Left cardiac atrium (tissue), 4 donors: ENCODE data around the gene FHIP2A. TPM values are rescaled to one million over a fixed set of nuclear protein-coding genes. Genes with fewer than 3 reads are reported as not detected.
"Not testable (repeated sequence)": the region's sequence is repeated elsewhere in the genome, so short reads cannot be mapped to it uniquely, and the experiment has no call there.

Source experiments
- ATAC-seq, 2 donors: fragments of 200-7000 bp; cut with Tn5 transposase; one replicate each; pipeline ENCODE4 v1.9.1; 2020; ENCODE audit warnings: mild to moderate bottlenecking in 2 of 2, moderate library complexity in 2 of 2
- DNase-seq: peaks from one replicate; pipeline ENCODE4 v3.0.0-alpha.2; 2020
- intact Hi-C, 2 donors: fragments of 100-400 bp; cut with DNase I; formaldehyde crosslinking; loops; one replicate each; pipeline versions ENCODE4 v1.14.1 to v1.15.1; 2022 to 2023
- total RNA-seq, 2 donors: library from RNA; stranded (reverse); fragmentation: NEBNext Ultra II Directional; extraction: Animal tissue kit (Norgen Biotek cat#: 25700); gene quantifications; one replicate each; pipeline ENCODE4 v1.2.1, GENCODE V29; 2021
- donor health status: DM: no; HTN: yes; CAD: no.
- donor health status: DM: no; HTN: yes; CAD: no; lungs with severe emphysema.
- donor health status: DM: yes; HTN: yes; CAD: no.
- donor health status: Dilated cardiomyopathy.

The FHIP2A gene
- total RNA-seq, 2 donors from 2014 or later = 19.2 to 25.2 TPM

DNA sequence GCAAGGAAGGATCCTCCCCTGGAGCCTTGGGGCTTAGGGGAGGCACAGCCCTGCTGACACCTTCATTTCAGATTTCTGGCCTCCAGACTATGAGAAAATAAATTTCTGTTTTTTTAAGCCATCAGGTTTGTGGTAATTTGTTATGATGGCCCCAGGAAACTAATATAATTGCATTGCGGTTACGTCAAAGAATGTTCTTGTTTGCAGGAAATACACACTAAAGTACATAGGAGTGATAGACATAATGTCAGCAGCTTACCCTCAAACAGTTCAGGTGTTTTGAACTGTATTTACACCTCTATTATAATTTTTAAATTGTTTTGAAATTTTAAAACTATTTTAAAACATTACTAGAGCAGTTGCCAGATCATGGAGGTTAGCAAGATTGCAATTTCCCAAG, 12.6 kb upstream of the FHIP2A start:
- no peak for ATAC-seq
- intact Hi-C loops = no loop called here

GRCh38 chr10:114810926-114811325, 10.7 kb upstream of the FHIP2A start:
- no peak for DNase-seq
- ATAC-seq = no peak
- intact Hi-C loops = no loop called here

More for the DNA sequence above, 12.6 kb upstream of the FHIP2A start:
- DNase-seq = no peak

GRCh38 chr10:114811862-114812261, 9.7 kb upstream of the FHIP2A start:
- ATAC-seq (no peak), DNase-seq (no peak)
- intact Hi-C loops = no loop called here

- ATAC-seq (no peak), DNase-seq (no peak)
- intact Hi-C loops = no loop called here
Measured at GRCh38 chr10:114815791-114816190, 5.8 kb upstream of the FHIP2A start.

- no peak for ATAC-seq
- no peak for DNase-seq
- intact Hi-C loops = no loop called here
Measured at GRCh38 chr10:114816308-114816707, 5.3 kb upstream of the FHIP2A start.

GRCh38 chr10:114819322-114819721, 2.3 kb upstream of the FHIP2A start:
- intact Hi-C loops = no loop called here
- ATAC-seq = no peak

GRCh38 chr10:114821915-114822443, 399 bp downstream of the FHIP2A start:
- intact Hi-C loops = no loop called here
- ATAC-seq (peak; percentile 74 to 75), DNase-seq (peak; percentile 29)

More at GRCh38 chr10:114819322-114819721, 2.3 kb upstream of the FHIP2A start:
- no peak for DNase-seq

- intact Hi-C loops = no loop called here
- peak; percentile 26 for DNase-seq
Measured at GRCh38 chr10:114822444-114823076, 980 bp downstream of the FHIP2A start.

GRCh38 chr10:114823077-114823463, 1.5 kb downstream of the FHIP2A start:
- no peak for ATAC-seq

More at GRCh38 chr10:114822444-114823076, 980 bp downstream of the FHIP2A start:
- peak; percentile 8 to 26 for ATAC-seq

DNA sequence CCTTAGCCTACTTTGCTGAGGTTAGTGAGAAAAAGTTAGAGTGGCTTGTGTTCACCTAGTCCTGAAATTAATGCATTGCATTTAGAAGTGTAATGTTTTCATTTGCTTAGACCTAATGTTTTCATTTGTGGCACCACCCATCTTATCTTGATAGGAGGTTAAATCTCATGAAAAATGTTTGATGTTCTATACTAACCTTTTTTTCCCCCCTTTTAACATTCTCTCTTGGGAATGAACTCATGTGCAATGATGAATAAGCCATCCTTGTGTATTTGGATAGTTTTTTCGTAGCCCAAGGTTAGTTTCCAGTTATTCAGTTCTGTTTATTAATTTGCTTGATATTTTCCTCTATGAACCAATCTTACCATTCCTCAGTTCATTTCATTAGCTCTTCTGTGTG, 2.8 kb downstream of the FHIP2A start:
- intact Hi-C loops = no loop called here
- no peak for ATAC-seq

More at GRCh38 chr10:114823077-114823463, 1.5 kb downstream of the FHIP2A start:
- DNase-seq = no peak
- intact Hi-C loops = no loop called here

GRCh38 chr10:114825513-114826253, 4.1 kb downstream of the FHIP2A start:
- ATAC-seq (no peak), DNase-seq (no peak)
- intact Hi-C loops = no loop called here

More for the DNA sequence above, 2.8 kb downstream of the FHIP2A start:
- DNase-seq = no peak

- intact Hi-C loops = no loop called here
- ATAC-seq = no peak
- no peak for DNase-seq
Measured at GRCh38 chr10:114829160-114829909, 7.8 kb downstream of the FHIP2A start.

GRCh38 chr10:114831186-114831867, 9.7 kb downstream of the FHIP2A start:
- intact Hi-C loops = no loop called here
- ATAC-seq (no peak), DNase-seq (no peak)

DNA sequence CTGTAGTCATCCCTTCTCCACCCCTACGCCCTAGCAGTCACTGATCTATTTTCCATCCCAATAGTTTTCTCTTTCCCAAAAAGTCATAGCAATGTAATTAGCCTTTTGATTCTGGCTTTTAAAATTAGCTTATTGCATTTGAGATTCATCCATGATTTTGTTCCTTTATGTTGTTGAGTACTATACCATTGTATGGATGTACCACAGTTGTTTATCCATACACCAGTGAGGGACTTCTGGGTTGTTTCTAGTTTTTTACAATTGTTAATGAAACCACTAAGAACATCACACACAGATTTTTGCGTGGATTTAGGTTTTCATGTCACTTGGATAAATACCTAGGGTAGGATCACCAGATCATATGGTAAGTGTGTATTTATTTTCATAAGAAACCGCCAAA, 16.1 kb downstream of the FHIP2A start:
- intact Hi-C loops = no loop called here
- no peak for ATAC-seq
- DNase-seq = no peak

- intact Hi-C loops = no loop called here
- DNase-seq (no peak), ATAC-seq (no peak)
Measured at GRCh38 chr10:114839901-114840300, 18.3 kb downstream of the FHIP2A start.

GRCh38 chr10:114845978-114846693, 24.6 kb downstream of the FHIP2A start:
- intact Hi-C loops = no loop called here
- DNase-seq = no peak
- ATAC-seq = no peak

GRCh38 chr10:114847517-114847916, 25.9 kb downstream of the FHIP2A start:
- intact Hi-C loops, DNase-seq, ATAC-seq: not testable (repeated sequence)

- ATAC-seq = no peak
- intact Hi-C loops = no loop called here
- DNase-seq = no peak
Measured at GRCh38 chr10:114849674-114850073, 28.1 kb downstream of the FHIP2A start.

DNA sequence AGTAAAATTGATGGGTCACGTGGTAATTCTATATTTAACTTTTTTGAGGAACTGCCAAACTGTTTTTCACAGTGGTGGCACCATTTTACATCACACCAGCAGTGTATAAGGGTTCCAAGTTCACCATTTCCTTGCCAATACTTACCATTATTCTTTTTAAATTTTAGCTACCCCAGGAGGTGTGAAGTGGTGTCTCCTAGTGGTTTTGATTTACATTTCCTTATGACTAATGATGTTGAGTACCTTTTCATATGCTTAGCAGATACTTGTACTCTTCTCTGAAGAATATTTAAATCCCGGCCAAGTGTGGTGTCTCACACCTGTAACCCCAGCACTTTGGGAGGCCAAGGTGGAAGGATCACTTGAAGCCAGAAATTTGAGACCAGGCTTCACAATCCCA, 28.5 kb downstream of the FHIP2A start:
- DNase-seq = no peak
- no peak for ATAC-seq
- intact Hi-C loops = no loop called here
